ENCODE results near the gene PROZ. TPM values are rescaled to one million over a fixed set of nuclear protein-coding genes. Genes with fewer than 3 reads are reported as not detected.
A peak's percentile ranks its signal among the peaks of the same experiment; 100 is the strongest.

Gene PROZ
- total RNA-seq, 1 experiment from 2014 or later = not detected

DNA sequence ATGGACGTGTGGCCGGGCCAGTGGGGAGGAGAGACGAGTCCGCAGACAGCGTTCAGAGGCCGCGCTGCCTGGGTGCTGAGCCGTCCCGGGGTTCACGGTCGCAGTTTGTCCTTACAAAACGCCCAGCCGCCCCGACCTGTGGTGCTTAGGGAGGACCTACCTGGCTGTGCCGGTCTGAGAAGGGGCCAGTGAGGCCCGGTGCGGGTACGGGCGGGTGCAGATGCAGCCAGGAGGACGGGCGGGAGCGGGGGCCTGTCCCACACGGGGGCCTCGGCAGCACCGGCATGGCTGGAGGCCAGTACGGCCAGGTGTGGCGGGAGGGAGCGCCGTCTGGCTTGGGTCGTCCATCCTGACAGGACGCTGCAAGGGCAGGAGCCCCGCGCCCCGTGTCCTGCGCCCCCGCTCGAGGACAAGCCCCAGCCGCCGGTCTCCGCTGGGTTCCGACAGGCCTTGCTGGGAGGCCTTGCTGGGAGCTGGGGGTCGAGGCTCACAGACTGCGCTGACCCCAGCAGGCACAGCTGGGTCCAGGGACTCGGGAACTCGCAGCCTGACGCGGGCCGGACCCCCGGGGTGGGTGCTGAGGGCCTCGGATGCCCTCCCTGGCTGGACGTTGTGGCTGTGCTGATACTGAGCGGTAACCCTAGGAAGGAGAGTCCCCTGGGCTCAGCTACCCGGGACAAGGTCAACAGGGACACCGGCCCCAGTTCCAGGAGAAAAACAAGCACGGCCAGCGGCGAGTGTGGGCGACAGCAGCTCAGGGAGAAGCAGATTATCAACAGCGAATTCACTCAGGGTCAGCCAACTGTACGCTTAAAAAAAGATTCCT, 5.3 kb upstream of the PROZ start:
- TSS peak; percentile 99 for BruUV-seq (replicated peaks)
- CTCF ChIA-PET = no interaction called here

DNA sequence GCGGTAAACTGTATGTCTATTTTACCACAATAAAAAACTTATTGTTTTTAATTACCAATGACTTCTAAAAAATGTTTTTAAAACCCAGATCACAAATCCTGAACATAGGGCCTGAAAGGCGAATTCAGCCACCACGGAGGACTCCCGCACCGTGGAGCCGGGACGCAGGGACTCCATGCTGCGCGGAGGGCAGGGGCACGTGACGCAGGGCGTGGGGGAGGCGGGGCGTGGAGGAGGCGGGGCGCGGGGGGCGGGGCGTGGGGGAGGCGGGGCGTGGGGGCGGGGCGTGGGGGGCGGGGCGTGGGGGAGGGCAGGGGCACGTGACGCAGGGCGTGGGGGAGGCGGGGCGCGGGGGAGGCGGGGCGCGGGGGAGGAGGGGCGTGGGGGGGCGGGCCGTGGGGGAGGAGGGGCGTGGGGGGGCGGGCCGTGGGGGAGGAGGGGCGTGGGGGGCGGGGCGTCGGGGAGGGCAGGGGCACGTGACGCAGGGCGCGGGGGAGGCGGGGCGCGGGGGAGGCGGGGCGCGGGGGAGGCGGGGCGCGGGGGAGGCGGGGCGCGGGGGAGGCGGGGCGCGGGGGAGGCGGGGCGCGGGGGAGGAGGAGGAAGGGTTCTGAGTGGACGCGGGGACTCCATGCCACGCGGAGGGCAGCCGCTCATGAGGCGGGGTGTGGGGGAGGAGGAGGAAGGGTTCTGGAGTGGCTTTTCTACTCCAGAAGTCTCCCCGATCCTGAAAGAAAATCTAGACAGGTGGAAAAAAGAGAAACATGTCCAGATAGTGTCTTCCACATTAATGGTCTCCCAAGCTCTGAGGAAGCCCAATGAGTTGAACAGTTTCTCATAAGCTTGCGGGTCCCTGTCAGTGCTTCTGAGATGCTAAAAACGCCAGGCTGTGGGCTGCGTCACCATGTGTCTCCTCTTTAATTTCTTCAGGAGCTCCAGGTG, 4.4 kb upstream of the PROZ start:
- Histone ChIP-seq H3K4me2 (ENCODE audit: low read length) (peak overlapping the region; percentile 86), H3K27ac (ENCODE audit: low read length) (no peak overlapping the region), H2AFZ (ENCODE audit: low read length) (peak overlapping the region; percentile 91), H3K9me3 (ENCODE audit: low read length) (no peaks in the 10 kb centered on the region), H3K27me3 (ENCODE audit: low read length) (no peaks in the 10 kb centered on the region), H3K36me3 (ENCODE audit: low read depth, low read length) (no peaks in the 10 kb centered on the region), H3K9ac (ENCODE audit: low read length) (peak overlapping the region; percentile 48), H3K4me3 (ENCODE audit: low read length) (peak overlapping the region; percentile 60), H3K9me2 (replicated peaks; ENCODE audit: low read length) (no peaks in the 10 kb centered on the region), H3K79me2 (ENCODE audit: low read length) (no peaks in the 10 kb centered on the region), H4K20me1 (ENCODE audit: low read length) (no peaks in the 10 kb centered on the region), H3F3A (ENCODE audit: low read length, unreplicated experiment) (no peaks in the 10 kb centered on the region), H3K4me1 (ENCODE audit: insufficient read depth, low read length) (peaks cover 16% of the 10 kb centered on the region)
- CTCF ChIA-PET = no interaction called here
- intact Hi-C loops (cut with micrococcal nuclease) = no loop called here
- POLR2A ChIA-PET (ENCODE audit: unreplicated experiment) = no interaction called here
- DNase-seq = peak; percentile 50
- TF ChIP-seq, protein P1, sequence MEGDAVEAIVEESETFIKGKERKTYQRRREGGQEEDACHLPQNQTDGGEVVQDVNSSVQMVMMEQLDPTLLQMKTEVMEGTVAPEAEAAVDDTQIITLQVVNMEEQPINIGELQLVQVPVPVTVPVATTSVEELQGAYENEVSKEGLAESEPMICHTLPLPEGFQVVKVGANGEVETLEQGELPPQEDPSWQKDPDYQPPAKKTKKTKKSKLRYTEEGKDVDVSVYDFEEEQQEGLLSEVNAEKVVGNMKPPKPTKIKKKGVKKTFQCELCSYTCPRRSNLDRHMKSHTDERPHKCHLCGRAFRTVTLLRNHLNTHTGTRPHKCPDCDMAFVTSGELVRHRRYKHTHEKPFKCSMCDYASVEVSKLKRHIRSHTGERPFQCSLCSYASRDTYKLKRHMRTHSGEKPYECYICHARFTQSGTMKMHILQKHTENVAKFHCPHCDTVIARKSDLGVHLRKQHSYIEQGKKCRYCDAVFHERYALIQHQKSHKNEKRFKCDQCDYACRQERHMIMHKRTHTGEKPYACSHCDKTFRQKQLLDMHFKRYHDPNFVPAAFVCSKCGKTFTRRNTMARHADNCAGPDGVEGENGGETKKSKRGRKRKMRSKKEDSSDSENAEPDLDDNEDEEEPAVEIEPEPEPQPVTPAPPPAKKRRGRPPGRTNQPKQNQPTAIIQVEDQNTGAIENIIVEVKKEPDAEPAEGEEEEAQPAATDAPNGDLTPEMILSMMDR (conservative IDR thresholded peaks at IDR 0.05; ENCODE audit: low read depth, low read length) = no peak
- no peak for TF ChIP-seq EZH2 (IDR thresholded peaks at IDR 0.05; ENCODE audit: low read length, unreplicated experiment)
- TF ChIP-seq EZH2phosphoT487 (IDR thresholded peaks at IDR 0.05; ENCODE audit: borderline replicate concordance, low read length) = no peak
- ATAC-seq = peak; percentile 61
- BruUV-seq (replicated peaks) = TSS peak; percentile 96

More for the DNA sequence above, 5.3 kb upstream of the PROZ start:
- no peaks in the 10 kb centered on the region for H3K79me2 ChIP-seq (ENCODE audit: low read length)
- no peaks in the 10 kb centered on the region for H3K36me3 ChIP-seq (ENCODE audit: low read depth, low read length)
- ATAC-seq = peak; percentile 74
- H3K9me3 ChIP-seq (ENCODE audit: low read length) = no peaks in the 10 kb centered on the region
- H3K27ac ChIP-seq (ENCODE audit: low read length) = no peak overlapping the region
- peak overlapping the region; percentile 86 for H3K4me2 ChIP-seq (ENCODE audit: low read length)
- no peaks in the 10 kb centered on the region for H3K9me2 ChIP-seq (replicated peaks; ENCODE audit: low read length)
- peak overlapping the region; percentile 48 for H3K9ac ChIP-seq (ENCODE audit: low read length)
- peaks cover 16% of the 10 kb centered on the region for H3K4me1 ChIP-seq (ENCODE audit: insufficient read depth, low read length)
- peak overlapping the region; percentile 60 for H3K4me3 ChIP-seq (ENCODE audit: low read length)
- H3K27me3 ChIP-seq (ENCODE audit: low read length) = no peaks in the 10 kb centered on the region
- intact Hi-C loops (cut with micrococcal nuclease) = no loop called here
- no peaks in the 10 kb centered on the region for H4K20me1 ChIP-seq (ENCODE audit: low read length)
- DNase-seq = peak; percentile 18
- peak overlapping the region; percentile 72 for H2AFZ ChIP-seq (ENCODE audit: low read length)
- POLR2A ChIA-PET (ENCODE audit: unreplicated experiment) = no interaction called here
- TF ChIP-seq EZH2 (IDR thresholded peaks at IDR 0.05; ENCODE audit: low read length, unreplicated experiment) (no peak), EZH2phosphoT487 (IDR thresholded peaks at IDR 0.05; ENCODE audit: borderline replicate concordance, low read length) (no peak)
- TF ChIP-seq, protein P1 (conservative IDR thresholded peaks at IDR 0.05; ENCODE audit: low read depth, low read length) = no peak
- H3F3A ChIP-seq (ENCODE audit: low read length, unreplicated experiment) = no peaks in the 10 kb centered on the region

Data from PC-3 (cell line).